ENCODE measurements around the gene EIF4G3.
"Not testable (repeated sequence)": the region's sequence is repeated elsewhere in the genome, so short reads cannot be mapped to it uniquely, and the experiment has no call there.

Gene EIF4G3, protein sequence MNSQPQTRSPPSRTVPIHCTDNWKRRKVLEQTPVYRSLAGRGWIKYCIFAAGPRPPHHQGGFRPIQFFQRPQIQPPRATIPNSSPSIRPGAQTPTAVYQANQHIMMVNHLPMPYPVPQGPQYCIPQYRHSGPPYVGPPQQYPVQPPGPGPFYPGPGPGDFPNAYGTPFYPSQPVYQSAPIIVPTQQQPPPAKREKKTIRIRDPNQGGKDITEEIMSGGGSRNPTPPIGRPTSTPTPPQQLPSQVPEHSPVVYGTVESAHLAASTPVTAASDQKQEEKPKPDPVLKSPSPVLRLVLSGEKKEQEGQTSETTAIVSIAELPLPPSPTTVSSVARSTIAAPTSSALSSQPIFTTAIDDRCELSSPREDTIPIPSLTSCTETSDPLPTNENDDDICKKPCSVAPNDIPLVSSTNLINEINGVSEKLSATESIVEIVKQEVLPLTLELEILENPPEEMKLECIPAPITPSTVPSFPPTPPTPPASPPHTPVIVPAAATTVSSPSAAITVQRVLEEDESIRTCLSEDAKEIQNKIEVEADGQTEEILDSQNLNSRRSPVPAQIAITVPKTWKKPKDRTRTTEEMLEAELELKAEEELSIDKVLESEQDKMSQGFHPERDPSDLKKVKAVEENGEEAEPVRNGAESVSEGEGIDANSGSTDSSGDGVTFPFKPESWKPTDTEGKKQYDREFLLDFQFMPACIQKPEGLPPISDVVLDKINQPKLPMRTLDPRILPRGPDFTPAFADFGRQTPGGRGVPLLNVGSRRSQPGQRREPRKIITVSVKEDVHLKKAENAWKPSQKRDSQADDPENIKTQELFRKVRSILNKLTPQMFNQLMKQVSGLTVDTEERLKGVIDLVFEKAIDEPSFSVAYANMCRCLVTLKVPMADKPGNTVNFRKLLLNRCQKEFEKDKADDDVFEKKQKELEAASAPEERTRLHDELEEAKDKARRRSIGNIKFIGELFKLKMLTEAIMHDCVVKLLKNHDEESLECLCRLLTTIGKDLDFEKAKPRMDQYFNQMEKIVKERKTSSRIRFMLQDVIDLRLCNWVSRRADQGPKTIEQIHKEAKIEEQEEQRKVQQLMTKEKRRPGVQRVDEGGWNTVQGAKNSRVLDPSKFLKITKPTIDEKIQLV (N-terminal part only)

DNA sequence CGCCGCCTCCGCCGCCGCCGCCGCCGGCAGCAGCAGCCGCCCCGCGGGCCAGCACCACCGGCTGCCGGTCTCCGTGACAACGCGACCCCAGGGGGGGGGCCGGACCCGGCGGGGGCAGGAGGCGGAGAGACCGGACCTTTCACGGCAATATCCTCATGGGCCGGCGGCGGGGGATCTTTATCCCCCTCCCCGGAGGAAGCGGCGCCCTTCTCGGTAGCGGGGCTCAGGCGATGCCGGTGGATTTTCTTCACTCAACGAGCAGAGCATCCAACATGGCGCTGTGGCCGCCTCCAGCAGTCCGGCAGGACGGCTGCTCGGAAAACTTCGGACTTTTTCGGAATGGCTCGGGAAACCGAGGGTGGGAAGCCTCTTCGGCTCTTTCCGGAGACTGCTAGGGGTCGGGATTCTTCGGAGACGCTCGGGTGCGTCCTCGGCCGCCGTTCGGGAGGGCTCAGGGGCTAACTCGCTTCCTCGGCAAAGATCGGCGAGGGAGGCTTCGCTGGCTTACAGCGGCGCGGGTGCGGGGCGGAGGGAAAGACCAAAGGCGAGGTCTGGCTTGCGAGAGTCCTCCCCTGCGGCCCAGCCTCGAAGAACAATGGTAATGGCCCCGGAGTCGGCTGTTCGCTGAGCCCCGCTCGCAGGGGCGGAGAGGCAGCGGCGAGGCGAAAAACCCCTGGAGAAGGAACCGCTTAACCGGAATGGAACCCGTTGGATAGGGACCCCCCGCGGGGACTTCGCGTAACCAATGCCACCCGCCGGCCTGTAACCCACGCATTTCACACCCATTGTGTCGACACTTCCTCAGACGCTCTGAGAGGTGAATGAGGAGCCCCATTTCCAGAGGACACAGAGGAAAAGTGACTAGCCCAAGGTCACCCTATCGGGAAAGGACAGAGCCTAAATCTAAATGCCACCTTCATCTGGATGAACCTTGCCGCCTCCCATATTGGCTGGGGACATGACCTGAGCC lies at the start of gene EIF4G3:
EIF4G3 (minus strand) TSS at position 312 of the 970 bp plus-strand sequence. CDS start 174,155 bp downstream, outside the sequence.
- peak; percentile 95 for DNase-seq (ENCODE audit: low read depth)

DNA sequence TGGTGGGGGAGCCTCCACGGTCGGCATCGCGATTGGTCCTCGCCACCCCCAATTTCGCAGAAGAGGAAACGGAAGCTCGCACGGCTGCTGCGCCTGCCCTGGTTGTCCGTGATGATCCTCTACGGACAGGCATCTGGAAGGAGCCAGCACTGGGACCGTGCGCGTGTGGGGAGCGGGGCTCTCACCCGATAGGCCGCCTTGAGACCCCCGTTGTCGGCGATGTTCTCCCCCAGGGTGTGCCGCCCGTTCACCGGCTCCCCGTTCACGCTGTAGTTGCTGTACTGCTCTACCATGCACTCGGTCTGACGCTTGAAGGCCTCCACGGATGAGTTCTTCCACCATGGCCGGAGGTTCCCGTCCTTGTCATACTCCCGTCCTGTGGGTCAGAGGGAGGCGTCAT lies 48.4 kb upstream of the EIF4G3 start:
- DNase-seq (ENCODE audit: low read depth), result no peak

DNA sequence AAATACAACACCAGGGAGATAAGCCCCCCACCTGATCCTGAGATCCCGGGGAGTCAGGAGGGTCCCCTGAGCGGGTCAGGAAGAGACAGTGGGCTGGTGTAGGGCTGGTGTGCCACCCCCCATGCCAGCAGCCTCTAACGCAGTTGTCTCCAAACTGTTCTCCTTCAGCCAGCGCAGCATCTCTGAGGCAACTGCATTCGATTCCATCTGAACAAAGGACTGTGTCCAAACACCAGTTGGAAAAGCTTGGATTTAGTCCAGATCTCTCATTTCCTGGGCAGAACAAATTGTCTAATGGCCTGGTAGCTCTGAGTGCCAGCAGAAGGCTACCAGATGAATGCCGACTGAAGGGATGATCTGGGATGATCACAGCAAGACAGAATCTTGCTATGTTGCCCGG lies 44.1 kb upstream of the EIF4G3 start:
- peak; percentile 52 for DNase-seq (ENCODE audit: low read depth)

DNA sequence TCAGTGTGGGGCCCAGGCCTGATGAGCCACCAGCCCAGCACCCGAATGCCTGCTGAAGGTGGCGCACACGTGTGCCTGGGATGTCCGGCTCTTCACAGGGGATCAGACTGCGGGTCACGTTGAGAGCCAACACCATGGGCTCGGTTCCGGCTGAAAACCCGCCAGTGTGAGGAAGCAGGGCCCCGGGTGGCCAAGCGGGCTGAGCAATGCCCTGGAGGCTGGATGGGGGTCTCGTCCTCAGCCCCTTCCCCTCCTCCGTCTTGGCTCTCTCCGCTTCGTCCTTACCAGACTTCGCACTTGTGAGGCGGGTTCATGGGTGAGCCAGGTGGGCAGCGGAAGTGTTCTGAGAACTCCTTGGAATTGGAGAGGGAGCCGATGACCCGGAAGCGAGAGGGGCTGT lies 43.0 kb upstream of the EIF4G3 start:
- DNase-seq (ENCODE audit: low read depth), result no peak

DNA sequence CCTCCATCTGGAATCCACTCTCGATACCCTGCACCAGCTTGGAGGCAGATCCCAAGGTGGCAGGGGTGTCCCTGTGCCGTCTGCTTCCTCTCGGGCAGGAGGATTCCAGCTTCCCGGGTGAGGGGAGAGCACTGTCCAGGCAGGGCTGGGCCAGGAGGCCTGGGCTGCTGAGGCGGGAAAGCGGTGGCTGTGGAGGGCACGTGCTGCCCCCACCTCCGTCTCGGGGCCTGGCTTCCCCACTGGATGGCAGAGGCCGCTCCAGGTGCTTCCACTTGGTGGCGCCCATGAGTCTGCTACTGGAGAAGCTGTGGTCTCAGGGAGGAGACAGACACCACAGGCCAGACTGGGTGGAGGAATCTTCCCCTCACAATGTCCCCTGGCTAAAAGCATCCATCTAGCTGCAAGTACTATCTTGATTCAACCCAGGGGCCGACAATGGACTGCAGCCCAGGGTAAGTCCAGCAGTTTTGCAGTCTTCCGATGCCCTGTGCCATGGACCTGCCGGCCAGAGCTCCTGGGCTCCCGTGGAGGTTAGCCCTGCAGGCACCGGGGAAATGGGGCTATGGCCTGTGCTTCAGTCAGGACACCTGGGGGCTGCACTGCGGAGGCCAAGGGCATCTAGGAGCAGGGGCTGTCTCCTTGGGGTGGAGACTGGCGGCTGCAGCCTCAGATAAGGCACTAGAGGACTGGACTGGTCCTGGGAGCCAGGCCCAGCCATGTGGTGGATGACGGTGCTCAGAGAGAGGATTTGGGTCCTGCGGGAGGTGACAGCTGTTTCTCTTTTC lies 41.3 kb upstream of the EIF4G3 start:
- DNase-seq (ENCODE audit: low read depth), result no peak

DNA sequence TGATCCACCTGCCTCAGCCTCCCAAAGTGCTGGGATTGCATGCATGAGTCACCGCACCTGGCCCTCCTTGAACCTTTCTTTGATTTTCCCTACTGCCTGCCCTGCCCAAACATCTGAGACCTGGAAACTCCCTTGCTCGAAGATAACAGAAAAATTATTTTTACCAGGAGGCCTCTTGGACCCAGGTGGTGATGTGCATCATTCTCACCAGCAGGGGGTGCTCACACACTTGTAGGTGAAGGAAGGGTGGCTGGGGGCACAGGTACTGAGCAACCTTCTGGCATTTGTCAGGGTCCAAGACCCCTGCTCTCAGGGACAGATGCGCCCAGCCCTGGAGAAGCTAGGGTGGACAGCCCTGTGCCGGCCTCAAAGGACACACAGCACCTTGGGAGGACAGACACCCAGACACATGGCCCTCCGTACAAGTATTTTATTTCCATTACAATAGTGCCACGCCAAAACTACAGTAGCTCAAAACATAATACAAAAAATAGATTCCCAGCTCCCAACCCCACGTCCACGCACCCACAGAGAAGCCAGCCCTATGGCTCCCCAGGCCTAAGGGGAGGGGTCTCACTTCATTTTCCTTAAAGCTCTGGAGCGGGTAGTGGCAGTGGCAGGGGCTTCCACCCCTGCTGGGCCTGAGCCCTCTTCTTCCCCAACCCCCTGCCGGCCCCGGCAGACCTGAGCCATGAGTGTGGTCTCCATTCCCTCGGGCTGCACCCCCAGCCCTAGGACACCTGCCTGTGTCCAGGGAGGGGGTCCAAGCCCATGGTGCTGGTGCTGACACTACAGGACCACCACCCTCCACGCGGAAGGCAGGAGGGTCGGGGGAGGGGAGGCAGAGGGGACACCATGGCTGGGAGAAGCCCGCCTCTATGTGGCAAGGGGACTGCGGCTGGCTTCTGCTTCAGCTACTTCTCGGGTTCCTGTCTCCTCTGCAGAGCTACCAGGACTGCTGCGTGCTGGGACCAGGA lies 40.4 kb upstream of the EIF4G3 start:
- no peak for DNase-seq (ENCODE audit: low read depth)

DNA sequence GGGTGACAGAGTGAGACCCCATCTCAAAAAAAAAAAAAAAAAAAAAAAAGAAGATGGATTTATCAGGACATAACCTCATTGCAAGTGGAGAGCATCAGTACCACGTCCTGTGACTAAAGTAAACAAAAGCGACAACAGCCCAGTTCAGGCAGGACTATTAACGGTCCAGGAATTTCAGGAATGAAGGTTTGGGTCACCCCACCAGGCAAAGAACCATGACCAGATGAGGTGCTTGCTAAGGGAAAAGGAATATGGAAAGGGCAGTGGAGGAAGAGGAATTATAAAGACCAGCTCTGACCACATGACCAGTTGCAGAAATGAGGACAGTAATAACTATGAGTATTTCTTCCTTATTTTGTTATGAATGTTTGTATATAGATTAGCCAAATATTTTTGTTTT lies 35.4 kb upstream of the EIF4G3 start:
- DNase-seq (ENCODE audit: low read depth), result no peak

DNA sequence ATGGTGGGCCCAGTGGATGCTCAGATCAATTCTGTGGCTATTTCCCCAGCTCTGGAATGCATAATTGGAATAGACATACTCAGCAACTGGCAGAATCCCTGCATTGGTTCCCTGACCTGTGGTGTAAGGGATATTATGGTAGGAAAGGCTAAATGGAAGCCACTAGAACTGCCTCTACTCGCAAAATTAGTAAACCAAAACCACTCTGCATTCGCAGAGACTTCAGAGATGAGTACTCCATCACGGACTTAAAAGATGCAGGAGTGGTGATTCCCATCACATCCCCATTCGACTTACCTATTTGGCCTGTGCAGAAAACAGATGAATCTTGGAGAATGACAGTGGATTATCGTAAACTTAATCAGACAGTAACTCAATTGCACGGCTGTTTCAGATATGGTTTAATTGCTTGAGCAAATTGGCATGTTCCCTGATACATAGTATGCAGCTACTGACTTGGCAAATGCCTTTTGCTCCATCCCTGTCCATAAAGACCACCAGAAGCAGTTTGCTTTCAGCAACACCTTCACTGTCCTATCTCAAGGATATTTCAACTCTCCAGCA lies 31.5 kb upstream of the EIF4G3 start:
- not testable (repeated sequence) for DNase-seq (ENCODE audit: low read depth)

DNA sequence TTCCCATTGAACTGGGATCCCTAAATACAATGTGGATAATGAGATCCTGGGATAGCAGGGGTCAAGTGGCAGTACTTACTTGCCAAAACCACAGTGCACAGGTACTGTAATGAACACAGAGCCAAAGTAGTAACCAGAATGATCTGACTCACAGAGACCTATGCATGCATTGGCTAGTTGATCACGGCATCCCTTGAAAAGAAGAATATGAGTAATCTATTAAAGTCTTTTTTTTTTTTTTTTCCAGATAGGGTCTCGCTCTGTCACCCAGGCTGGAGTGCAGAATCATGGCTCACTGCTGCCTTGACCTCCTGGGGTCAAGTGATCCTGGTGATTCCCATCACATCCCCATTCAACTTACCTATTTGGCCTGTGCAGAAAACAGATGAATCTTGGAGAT lies 29.4 kb upstream of the EIF4G3 start:
- DNase-seq (ENCODE audit: low read depth), result no peak

DNA sequence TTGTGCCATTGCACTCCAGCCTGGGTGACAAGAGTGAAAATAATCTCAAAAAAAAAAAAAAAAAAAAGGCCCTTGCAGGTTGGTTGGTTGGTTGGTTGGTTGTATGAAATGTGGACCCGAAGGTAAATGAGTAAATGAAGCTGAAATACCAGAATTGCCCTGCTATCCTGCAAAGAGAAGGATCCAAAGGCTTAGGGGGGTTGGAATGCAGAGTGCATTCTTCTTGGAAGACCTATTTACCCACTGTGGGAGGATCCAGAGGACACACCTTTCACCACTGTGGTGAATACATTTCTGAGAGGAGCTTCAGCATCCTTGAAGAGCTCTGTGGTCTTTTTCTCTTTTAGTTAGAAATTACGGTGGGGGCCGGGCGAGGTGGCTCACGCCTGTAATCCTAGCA lies 28.7 kb upstream of the EIF4G3 start:
- DNase-seq (ENCODE audit: low read depth), result no peak

DNA sequence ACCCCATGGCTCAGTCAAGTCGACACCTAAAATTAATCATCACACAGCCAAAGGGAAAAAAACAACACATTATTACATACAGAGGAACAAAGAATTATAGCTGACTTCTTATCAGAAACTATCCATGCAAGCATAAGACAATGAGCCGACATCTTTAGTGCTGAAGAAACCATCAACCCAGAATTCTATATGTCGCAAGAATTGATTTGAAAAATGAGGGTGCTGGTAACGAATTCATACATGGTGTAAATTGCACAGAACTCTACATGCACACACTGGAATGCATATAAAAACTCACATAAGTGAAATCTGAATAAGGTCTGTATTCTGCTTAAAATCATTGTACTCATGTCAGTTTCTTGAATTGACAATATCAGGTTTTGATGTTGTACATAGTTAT lies 25.0 kb upstream of the EIF4G3 start:
- no peak for DNase-seq (ENCODE audit: low read depth)

DNA sequence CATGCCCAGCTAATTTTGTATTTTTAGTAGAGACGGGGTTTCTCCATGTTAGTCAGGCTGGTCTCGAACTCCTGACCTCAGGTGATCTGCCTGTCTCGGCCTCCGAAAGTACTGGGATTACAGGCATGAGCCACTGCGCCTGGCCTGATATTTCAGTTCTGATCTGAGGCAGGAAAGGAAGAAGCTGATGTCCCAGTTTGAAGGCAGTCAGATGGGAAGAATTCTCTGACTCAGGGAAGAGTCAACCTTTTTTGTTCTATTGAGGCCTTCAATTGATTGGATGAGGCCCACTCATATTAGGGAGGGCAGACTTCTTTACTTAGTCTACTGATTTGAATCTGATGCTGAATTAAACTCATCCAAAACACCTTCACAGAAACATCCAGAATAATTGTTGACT lies 24.5 kb upstream of the EIF4G3 start:
- not testable (repeated sequence) for DNase-seq (ENCODE audit: low read depth)

DNA sequence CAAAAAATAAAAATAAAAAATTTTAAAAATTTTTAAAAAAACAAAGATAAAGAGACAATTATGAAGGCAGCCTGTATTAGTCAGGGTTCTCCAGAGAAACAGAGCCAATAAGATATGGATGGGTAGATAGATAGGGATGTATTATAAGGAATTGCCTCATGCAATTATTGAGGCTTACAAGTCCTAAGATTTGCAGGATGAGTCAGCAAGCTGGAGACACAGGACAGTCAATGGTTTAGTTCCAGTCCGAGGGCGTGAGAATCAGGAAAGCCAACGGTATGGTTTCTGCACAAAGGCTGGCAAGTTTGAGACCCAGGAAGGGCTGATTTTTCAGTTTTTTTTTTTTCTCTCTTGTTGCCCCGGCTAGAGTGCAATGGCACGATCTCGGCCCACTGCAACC lies 24.1 kb upstream of the EIF4G3 start:
- no peak for DNase-seq (ENCODE audit: low read depth)

DNA sequence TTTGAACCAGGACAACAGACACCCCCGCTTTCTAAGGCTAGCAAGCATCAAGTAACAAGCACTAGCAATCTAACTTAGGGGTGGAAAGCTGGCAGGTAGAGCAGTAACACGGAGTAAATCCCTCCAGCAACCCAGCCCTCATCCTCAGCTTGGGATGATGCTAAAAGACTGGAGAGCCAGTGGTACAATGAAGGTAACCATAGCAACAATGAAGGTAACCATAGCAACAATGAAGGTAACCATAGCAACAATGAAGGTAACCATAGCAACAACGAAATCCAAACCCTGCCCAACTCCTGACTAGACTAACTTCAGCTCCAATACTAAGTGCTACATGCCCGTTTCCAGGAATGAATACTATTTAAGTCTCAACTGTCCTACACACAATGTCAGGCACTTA lies 22.2 kb upstream of the EIF4G3 start:
- no peak for DNase-seq (ENCODE audit: low read depth)

DNA sequence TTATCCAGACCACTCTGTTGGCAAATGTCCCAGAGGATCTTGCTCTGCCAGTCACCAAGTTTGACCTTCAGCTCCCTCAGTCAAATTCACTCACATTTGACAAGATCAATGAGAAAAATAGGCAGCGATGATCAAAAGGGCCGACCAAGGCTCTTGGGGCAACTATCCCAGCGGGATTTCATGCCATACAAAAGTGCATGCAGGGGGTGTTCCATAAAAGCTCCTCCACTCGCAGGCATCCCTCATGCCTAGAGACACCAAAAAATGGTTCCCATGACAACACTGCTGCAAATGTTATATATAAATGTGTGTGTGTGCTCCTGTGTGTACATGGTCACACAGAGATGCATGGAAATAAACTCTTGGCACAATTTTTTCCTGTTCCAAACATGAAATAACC lies 16.2 kb upstream of the EIF4G3 start:
- DNase-seq (ENCODE audit: low read depth), result no peak

DNA sequence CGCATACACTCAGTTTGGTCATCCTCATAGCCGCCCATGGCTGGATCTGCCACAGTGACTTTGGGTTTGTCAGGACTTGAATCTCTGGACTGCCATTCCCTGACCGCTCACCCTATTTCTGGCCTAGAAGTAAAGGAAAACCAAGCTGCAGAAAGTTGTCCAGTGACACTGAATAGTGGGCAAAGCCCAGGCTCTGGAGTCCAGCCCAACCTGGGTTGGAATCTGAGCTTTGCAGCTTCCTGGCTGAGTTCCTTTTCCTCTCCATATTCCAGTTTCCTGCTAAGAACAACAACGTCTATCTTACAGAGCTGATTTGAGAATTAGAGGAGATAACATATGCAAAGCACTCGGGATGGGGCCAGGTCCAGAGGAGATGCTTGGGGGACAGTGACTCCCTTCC lies 15.6 kb upstream of the EIF4G3 start:
- no peak for DNase-seq (ENCODE audit: low read depth)

DNA sequence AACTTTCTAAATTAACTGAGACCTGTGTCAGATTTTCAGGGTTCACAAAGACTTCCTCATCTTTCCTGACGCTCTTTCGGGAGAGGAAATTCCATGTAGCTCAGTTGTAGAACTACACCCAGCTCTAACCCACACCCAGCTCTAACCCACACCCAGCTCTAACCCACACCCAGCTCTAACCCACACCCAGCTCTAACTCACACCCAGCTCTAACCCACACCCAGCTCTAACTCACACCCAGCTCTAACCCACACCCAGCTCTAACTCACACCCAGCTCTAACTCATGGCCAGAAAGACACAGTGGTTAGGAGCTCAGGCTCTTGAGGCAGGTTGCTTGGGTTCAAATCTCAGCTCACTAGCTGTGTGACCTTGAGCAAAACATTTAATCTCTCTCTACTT lies 14.1 kb upstream of the EIF4G3 start:
- DNase-seq (ENCODE audit: low read depth), result not testable (repeated sequence)

DNA sequence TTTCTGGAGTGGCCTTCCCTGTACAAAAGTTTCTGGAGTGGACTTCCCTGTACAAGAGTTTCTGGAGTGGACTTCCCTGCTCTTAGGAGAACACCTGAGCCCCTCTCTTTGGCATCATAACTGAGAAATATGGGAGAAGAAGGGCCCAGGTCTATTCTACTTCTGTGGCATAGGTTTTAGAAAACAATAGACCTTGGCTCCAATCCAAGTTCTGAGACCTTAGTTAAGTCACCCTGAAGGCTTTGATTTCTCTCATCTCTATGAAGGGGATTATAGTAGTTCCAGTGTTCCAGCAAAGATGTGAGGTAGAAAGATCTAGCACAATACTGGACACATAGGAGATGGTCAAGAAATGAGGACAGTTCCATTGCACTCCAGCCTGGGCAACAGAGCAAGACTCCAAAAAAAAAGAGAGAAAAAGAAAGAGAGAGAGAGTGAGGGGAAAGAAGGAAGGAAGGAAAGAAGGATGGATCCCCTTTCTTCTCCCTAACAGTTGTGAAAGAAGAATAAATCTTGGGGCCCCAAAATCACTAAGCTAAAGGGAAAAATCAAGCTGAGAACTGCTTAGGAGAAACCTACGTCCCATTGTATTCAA lies 13.3 kb upstream of the EIF4G3 start:
- DNase-seq (ENCODE audit: low read depth), result no peak

DNA sequence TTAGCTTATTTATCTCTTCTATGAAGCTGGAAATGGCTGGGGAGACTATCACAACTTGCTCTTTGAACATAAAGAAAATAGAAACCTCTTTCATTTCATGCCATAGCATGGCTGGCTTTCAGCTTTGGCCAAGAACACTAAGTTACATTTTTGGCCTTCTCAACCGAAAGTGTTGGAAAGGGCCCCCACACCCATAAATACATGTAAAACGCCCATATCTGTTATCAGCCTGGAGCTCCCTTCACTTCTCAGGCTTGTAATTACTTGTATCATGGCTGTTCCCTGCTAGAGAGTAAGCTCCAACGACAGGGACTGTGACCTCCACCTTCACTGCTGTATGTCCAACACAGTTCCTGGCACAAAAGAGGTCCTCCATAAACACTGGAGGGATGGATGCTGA lies 12.7 kb upstream of the EIF4G3 start:
- DNase-seq (ENCODE audit: low read depth), result no peak

Measured in GM04504 (cell line).